B cell (primary cell): ENCODE measurements around the gene JUNB. TPM values are rescaled to one million over a fixed set of nuclear protein-coding genes. Genes with fewer than 3 reads are reported as not detected.
A peak's percentile ranks its signal among the peaks of the same experiment; 100 is the strongest.

Source experiments
- ATAC-seq: fragments of 200-7000 bp; cut with Tn5 transposase; one replicate; pipeline ENCODE4 v1.10.0; 2021; ENCODE audit warnings: low read depth, mild to moderate bottlenecking, moderate number of reproducible peaks, moderate library complexity
- CTCF ChIA-PET: fragments of 350-600 bp; sonication (Branson Sonifier 250); formaldehyde crosslinking; loops from one replicate; lab custom pipeline; 2021; ENCODE audit warnings: antibody characterized with exemption, inconsistent platforms; lab: Charles Lee
- POLR2A ChIA-PET: fragments of 350-600 bp; sonication (Branson Sonifier 250); formaldehyde crosslinking; loops from one replicate; lab custom pipeline; 2021; ENCODE audit warnings: antibody characterized with exemption; lab: Charles Lee
- DNase-seq: peaks from one replicate; pipeline ENCODE4 v3.0.0; 2013
- H2AFZ ChIP-seq: 2 replicates; pipeline ENCODE4 v1.6.1; 2012; ENCODE audit warnings: mild to moderate bottlenecking, low read depth, low read length; ENCODE audit not compliant: insufficient read depth, poor library complexity, severe bottlenecking
- H3K27ac ChIP-seq, 2 donors: 1 replicate in 1 of 2; 2 replicates in 1 of 2; pipeline ENCODE4 v1.5.1; 2012 to 2013; ENCODE audit warnings: low read length in 2 of 2, mild to moderate bottlenecking in 2 of 2, moderate library complexity in 1 of 2
- H3K27me3 ChIP-seq, 4 experiments: fragments of 200-600 bp in 1 of 4; sonication (generic) in 1 of 4; replicated peaks in 1 of 4; 1 replicate in 2 of 4; 2 replicates in 2 of 4; pipeline versions ENCODE4 v1.6.1 to v1.7.0; 2013 to 2016; ENCODE audit warnings: low read length in 3 of 4, mild to moderate bottlenecking in 2 of 4, mixed read lengths in 1 of 4, moderate library complexity in 1 of 4; ENCODE audit not compliant: insufficient read depth in 4 of 4, control insufficient read depth in 3 of 4; ENCODE audit errors: control extremely low read depth in 1 of 4
- H3K36me3 ChIP-seq, 2 experiments: replicated peaks in 1 of 2; 1 replicate in 1 of 2; 2 replicates in 1 of 2; pipeline versions ENCODE4 v1.6.1 to v1.7.1; 2013; ENCODE audit warnings: low read length in 1 of 2; ENCODE audit not compliant: insufficient read depth in 2 of 2, control insufficient read depth in 1 of 2; ENCODE audit errors: control extremely low read depth in 1 of 2, extremely low read depth in 1 of 2
- H3K4me1 ChIP-seq, 2 donors: fragments of 200-600 bp in 1 of 2; sonication (generic) in 1 of 2; 1 replicate in 1 of 2; 2 replicates in 1 of 2; pipeline versions ENCODE4 v1.5.1 to v1.6.1; 2013 to 2017; ENCODE audit warnings: low read length in 2 of 2; ENCODE audit not compliant: control insufficient read depth in 2 of 2, insufficient read depth in 2 of 2
- H3K4me2 ChIP-seq: replicated peaks from 2 replicates; pipeline ENCODE3; 2012; ENCODE audit warnings: mild to moderate bottlenecking, low read depth, low read length; ENCODE audit not compliant: poor library complexity, severe bottlenecking
- H3K4me3 ChIP-seq, 5 experiments: fragments of 200-600 bp in 1 of 5; sonication (generic) in 1 of 5; 1 replicate in 3 of 5; 2 replicates in 2 of 5; pipeline versions ENCODE4 v1.5.1 to v1.7.0; 2011 to 2016; ENCODE audit warnings: low read length in 4 of 5, mild to moderate bottlenecking in 4 of 5, low read depth in 2 of 5, control low read depth in 1 of 5, moderate library complexity in 1 of 5; ENCODE audit not compliant: insufficient read depth in 1 of 5; ENCODE audit errors: control extremely low read depth in 1 of 5, extremely low read depth in 1 of 5
- H3K79me2 ChIP-seq: fragments of 200-600 bp; sonication (generic); one replicate; pipeline ENCODE4 v1.6.0; 2016; ENCODE audit warnings: low read length; ENCODE audit not compliant: control insufficient read depth, insufficient read depth
- H3K9ac ChIP-seq: fragments of 200-600 bp; sonication (generic); 2 replicates; pipeline ENCODE4 v1.6.1; 2017; ENCODE audit warnings: mild to moderate bottlenecking, low read length, moderate library complexity
- H3K9me3 ChIP-seq, 3 donors: one replicate each; pipeline versions ENCODE4 v1.6.1 to v1.7.1; 2013; ENCODE audit warnings: low read length in 2 of 3; ENCODE audit not compliant: control insufficient read depth in 2 of 3, insufficient read depth in 1 of 3; ENCODE audit errors: control extremely low read depth in 1 of 3
- H4K20me1 ChIP-seq: 2 replicates; pipeline ENCODE4 v1.6.0; 2012; ENCODE audit warnings: mild to moderate bottlenecking, low read length; ENCODE audit not compliant: insufficient read depth, control insufficient read depth, poor library complexity, severe bottlenecking
- H3K27ac Mint-ChIP-seq: one replicate; pipeline ENCODE4 v1.8.0; 2021; ENCODE audit warnings: mixed read lengths
- H3K27me3 Mint-ChIP-seq: one replicate; pipeline ENCODE4 v1.8.0; 2021; ENCODE audit warnings: mixed read lengths
- H3K4me1 Mint-ChIP-seq: one replicate; pipeline ENCODE4 v1.8.0; 2021; ENCODE audit warnings: mixed read lengths
- H3K4me3 Mint-ChIP-seq: one replicate; pipeline ENCODE4 v1.8.0; 2021; ENCODE audit warnings: mixed read lengths
- H3K9me3 Mint-ChIP-seq: one replicate; pipeline ENCODE4 v1.8.0; 2022; ENCODE audit warnings: mixed read lengths; ENCODE audit not compliant: insufficient read depth
- EZH2 ChIP-seq: IDR thresholded peaks from 2 replicates; pipeline ENCODE4 v1.6.1; 2012; ENCODE audit warnings: borderline replicate concordance, low read depth, mild to moderate bottlenecking, moderate library complexity, low read length; ENCODE audit not compliant: insufficient read depth, poor library complexity, severe bottlenecking
- WGBS: methylation state at CpG from one replicate; pipeline ENCODE4 v1.1.5; 2013; ENCODE audit warnings: missing lambda C conversion rate; ENCODE audit not compliant: insufficient coverage; 5-methylcytosine and 5-hydroxymethylcytosine counted together
- intact Hi-C: fragments of 100-400 bp; cut with micrococcal nuclease; formaldehyde crosslinking; loops from one replicate; pipeline ENCODE4 v1.10.0; 2022
- polyA plus RNA-seq: library from polyadenylated mRNA; depleted of rRNA; stranded (reverse); fragments of >200 nt; gene quantifications from 2 replicates; pipeline ENCODE4 v1.2.3, GENCODE V29; 2012
- total RNA-seq, 2 donors: library from RNA; stranded (reverse); fragments of 120-200 nt in 1 of 2; gene quantifications; 1 replicate in 1 of 2; 2 replicates in 1 of 2; pipeline versions ENCODE4 v1.2.3 to v1.2.4, GENCODE V29; 2013 to 2022
- TF ChIP-seq, protein P1 (sequence below): fragments of 200-600 bp; IDR thresholded peaks from one replicate; pipeline ENCODE4 v1.8.0; 2022; ENCODE audit warnings: antibody characterized with exemption, mild to moderate bottlenecking

The JUNB gene
- total and polyA plus RNA-seq, 2 donors (not counting 1 experiment from before 2014, with no cell fraction given): 206 to 4,055 TPM

DNA sequence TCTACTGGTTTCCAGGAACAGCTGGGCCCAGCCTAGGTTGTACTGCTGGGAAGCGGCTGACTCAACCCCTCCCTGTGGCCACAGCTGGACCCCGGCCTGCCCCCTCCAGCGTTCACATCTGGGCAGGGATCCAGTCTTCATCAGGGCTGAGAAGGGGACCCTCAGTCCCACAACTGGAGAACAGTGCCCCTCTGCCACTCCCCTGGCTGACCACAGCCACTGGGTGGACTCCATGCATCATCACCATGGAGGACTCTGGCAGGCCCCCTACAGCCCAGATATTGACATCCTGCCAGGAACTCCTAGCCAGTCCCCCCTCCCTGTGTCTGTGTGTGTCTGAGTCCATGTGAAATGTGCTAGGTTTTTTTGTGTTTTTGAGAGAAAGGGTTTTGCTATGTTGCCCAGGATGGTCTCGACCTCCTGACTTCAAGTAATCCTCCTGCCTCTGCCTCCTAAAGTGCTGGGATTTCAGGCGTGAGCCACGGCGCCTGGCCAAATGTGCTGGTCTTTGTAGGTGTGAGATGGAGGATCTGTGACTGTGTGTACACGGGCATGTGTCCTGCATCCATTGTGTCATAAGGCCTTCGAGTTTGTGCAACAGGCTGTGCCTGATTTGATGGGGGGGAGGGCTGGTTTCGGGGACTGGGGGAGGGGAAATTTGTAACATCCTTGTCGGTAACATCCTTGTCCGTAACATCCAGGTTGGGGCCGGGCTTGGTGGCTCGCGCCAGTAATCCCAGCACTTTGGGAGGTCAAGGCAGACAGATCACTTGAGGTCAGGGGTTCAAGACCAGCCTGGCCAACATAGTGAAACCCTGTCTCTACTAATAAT, 11.9 kb upstream of the JUNB start:
- ATAC-seq: no peak
- no peaks in the 10 kb centered on the region for H3K27me3 Mint-ChIP-seq
- ChIA-PET CTCF (interaction anchor here (0.5 to 27.9 kb wide), 8 partner anchors 8 to 97 kb away, joined by 3 to 1147 read pairs (median 20); partner anchors contain the start of genes DHPS, JUNB, PRDX2 and RNASEH2A), POLR2A (interaction anchor here (0.6 to 6.9 kb wide), 3 partner anchors 8 to 50 kb away, joined by 4 to 233 read pairs (median 36); partner anchors contain the start of gene JUNB)
- Histone ChIP-seq H3K27ac (peak overlapping the region; percentile 83 to 86), H2AFZ (peak overlapping the region; percentile 20), H3K9me3 (no peaks in the 10 kb centered on the region), H3K9ac (no peak overlapping the region), H3K4me3 (no peak overlapping the region), H3K36me3 (no peaks in the 10 kb centered on the region), H4K20me1 (no peaks in the 10 kb centered on the region), H3K4me2 (peak overlapping the region; percentile 95), H3K27me3 (no peaks in the 10 kb centered on the region), H3K79me2 (peaks cover 2% of the 10 kb centered on the region), H3K4me1 (peaks cover 45 to 65% of the 10 kb centered on the region in 2 donors)
- no peaks in the 10 kb centered on the region for H3K9me3 Mint-ChIP-seq
- peak overlapping the region; percentile 88 for H3K4me3 Mint-ChIP-seq
- peaks cover 51% of the 10 kb centered on the region for H3K4me1 Mint-ChIP-seq
- H3K27ac Mint-ChIP-seq: peak overlapping the region; percentile 84
- TF ChIP-seq, protein P1, sequence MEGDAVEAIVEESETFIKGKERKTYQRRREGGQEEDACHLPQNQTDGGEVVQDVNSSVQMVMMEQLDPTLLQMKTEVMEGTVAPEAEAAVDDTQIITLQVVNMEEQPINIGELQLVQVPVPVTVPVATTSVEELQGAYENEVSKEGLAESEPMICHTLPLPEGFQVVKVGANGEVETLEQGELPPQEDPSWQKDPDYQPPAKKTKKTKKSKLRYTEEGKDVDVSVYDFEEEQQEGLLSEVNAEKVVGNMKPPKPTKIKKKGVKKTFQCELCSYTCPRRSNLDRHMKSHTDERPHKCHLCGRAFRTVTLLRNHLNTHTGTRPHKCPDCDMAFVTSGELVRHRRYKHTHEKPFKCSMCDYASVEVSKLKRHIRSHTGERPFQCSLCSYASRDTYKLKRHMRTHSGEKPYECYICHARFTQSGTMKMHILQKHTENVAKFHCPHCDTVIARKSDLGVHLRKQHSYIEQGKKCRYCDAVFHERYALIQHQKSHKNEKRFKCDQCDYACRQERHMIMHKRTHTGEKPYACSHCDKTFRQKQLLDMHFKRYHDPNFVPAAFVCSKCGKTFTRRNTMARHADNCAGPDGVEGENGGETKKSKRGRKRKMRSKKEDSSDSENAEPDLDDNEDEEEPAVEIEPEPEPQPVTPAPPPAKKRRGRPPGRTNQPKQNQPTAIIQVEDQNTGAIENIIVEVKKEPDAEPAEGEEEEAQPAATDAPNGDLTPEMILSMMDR: no peak
- WGBS: 84% methylated on average over 13 of the region's 15 CpGs
- intact Hi-C loops: no loop called here
- no peak for DNase-seq

DNA sequence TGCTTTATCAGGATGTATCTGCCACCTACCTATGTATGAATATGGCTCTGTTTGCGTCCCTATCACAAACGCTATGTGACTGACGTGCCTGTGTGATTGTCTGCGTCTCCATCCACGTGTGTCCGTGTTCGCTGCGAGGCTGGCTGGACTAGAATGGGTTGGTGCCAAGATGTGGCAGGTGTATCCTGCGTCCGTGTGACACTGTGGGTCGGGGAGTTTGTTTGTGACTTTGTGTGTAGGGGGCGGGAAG, 9.2 kb upstream of the JUNB start:
- Mint-ChIP-seq H3K4me1 (peaks cover 49% of the 10 kb centered on the region), H3K27me3 (no peaks in the 10 kb centered on the region), H3K9me3 (no peaks in the 10 kb centered on the region), H3K27ac (no peak overlapping the region), H3K4me3 (peak overlapping the region; percentile 89)
- peak overlapping the region; percentile 96 for H3K4me2 ChIP-seq
- intact Hi-C loops: loop anchor here (1.0 kb wide), 1 partner anchor 8 kb away; no protein-coding TSS in a partner anchor
- H3K9ac ChIP-seq: peak overlapping the region; percentile 76
- ChIA-PET CTCF (interaction anchor here (0.6 to 27.9 kb wide), 3 partner anchors 16 to 152 kb away, joined by 3 to 1147 read pairs (median 6); partner anchors contain the start of genes JUNB, PRDX2, RNASEH2A and THSD8), POLR2A (interaction anchor here (4.9 kb wide), 1 partner anchor 11 kb away, joined by 118 read pairs; the partner anchor contains the start of gene JUNB)
- no peaks in the 10 kb centered on the region for H3K27me3 ChIP-seq
- H3K36me3 ChIP-seq: no peaks in the 10 kb centered on the region
- DNase-seq (no peak), ATAC-seq (no peak)
- no peaks in the 10 kb centered on the region for H3K79me2 ChIP-seq
- H3K9me3 ChIP-seq: no peaks in the 10 kb centered on the region
- 1% methylated on average over 12 of the region's 12 CpGs for WGBS
- H2AFZ ChIP-seq: no peak overlapping the region
- H3K27ac ChIP-seq: peak overlapping the region; percentile 92 to 97
- H4K20me1 ChIP-seq: no peaks in the 10 kb centered on the region
- peak overlapping the region in 4 of 5 experiments; percentile 55 to 64 (median 57) for H3K4me3 ChIP-seq
- TF ChIP-seq, protein P1: no peak
- TF ChIP-seq EZH2: no peak
- peaks cover 67 to 81% of the 10 kb centered on the region in 2 donors for H3K4me1 ChIP-seq
